Ishikawa (cell line): ENCODE results near the gene BRD9.

Experiments used
- CEBPB ChIP-seq: IDR thresholded peaks from 2 replicates; pipeline ENCODE4 v1.6.1; 2012
- EP300 ChIP-seq: IDR thresholded peaks from 2 replicates; pipeline ENCODE4 v1.6.1; 2012; ENCODE audit warnings: borderline replicate concordance
- FOXM1 ChIP-seq: IDR thresholded peaks from 2 replicates; pipeline ENCODE4 v1.6.1; 2012; ENCODE audit warnings: low read depth, borderline replicate concordance

DNA sequence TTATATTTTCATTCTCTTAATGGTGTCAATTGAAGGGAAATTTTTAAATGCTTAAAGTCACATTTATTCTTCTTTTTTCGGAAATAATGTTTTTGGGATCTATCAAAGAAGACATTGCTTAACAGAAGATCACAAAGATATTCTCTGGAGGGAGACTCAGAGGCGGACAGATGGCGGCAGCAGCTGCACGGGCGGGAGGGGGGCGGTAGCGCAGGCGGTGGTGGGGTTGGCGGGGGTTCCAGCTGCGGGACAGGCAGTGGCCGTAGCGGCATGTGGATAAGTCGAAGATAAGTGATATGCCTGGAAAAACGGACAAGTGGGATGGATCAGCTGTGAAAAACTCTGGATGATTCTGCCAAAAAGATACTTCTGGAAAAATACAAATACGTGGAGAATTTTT lies 76.4 kb downstream of the BRD9 start:
- TF ChIP-seq CEBPB (no peak), EP300 (no peak), FOXM1 (no peak)
